Panc1 (cell line): ENCODE results near the gene ADA. TPM values are rescaled to one million over a fixed set of nuclear protein-coding genes. Genes with fewer than 3 reads are reported as not detected.

ENCODE experiments used
- ATAC-seq: fragments of 200-7000 bp; cut with Tn5 transposase; 2 replicates; pipeline ENCODE4 v1.9.1; 2020; ENCODE audit warnings: mild to moderate bottlenecking, moderate library complexity
- BruUV-seq: library from RNA; stranded (reverse); fragments of 400-500 nt; replicated peaks from 2 replicates; lab custom pipeline; 2021; lab: Mats Ljungman, UMichigan
- CTCF ChIA-PET: fragments of 300-600 bp; sonication (Branson Sonifier 250); formaldehyde crosslinking; loops from one replicate; lab custom pipeline; 2022; ENCODE audit warnings: antibody characterized with exemption; lab: Charles Lee
- POLR2A ChIA-PET: fragments of 300-600 bp; sonication (Branson Sonifier 250); formaldehyde crosslinking; loops from one replicate; lab custom pipeline; 2022; ENCODE audit warnings: antibody characterized with exemption; lab: Charles Lee
- DNase-seq: peaks from one replicate; pipeline ENCODE4 v3.0.0-alpha.2; 2010; ENCODE audit warnings: low read depth, low spot score
- H3K27ac ChIP-seq: 2 replicates; pipeline ENCODE4 v1.5.1; 2011; ENCODE audit warnings: mild to moderate bottlenecking, low read length, inconsistent platforms
- H3K27me3 ChIP-seq: fragments of 200-500 bp; sonication (Bioruptor generic); 2 replicates; pipeline ENCODE4 v1.6.0; 2014; ENCODE audit warnings: low read length, inconsistent platforms; ENCODE audit not compliant: control insufficient read depth, insufficient read depth
- H3K36me3 ChIP-seq: fragments of 200-500 bp; sonication (Bioruptor generic); 2 replicates; pipeline ENCODE4 v1.5.1; 2014; ENCODE audit warnings: inconsistent platforms, mild to moderate bottlenecking, low read length, moderate library complexity; ENCODE audit not compliant: control insufficient read depth, insufficient read depth
- H3K4me1 ChIP-seq: 2 replicates; pipeline ENCODE4 v1.5.1; 2011; ENCODE audit warnings: inconsistent platforms, mild to moderate bottlenecking, low read length, moderate library complexity; ENCODE audit not compliant: control insufficient read depth, insufficient read depth
- H3K4me3 ChIP-seq, 2 experiments: 2 replicates each; pipeline ENCODE4 v1.5.1; 2011 to 2012; ENCODE audit warnings: low read depth in 2 of 2, low read length in 2 of 2, mild to moderate bottlenecking in 2 of 2, inconsistent platforms in 1 of 2, moderate library complexity in 1 of 2
- H3K9me3 ChIP-seq: fragments of 200-500 bp; sonication (Bioruptor generic); 2 replicates; pipeline ENCODE4 v1.5.1; 2014; ENCODE audit warnings: low read depth, mild to moderate bottlenecking, inconsistent platforms, low read length, moderate library complexity; ENCODE audit not compliant: control insufficient read depth, insufficient read depth
- CTCF ChIP-seq: fragments of 450-650 bp; IDR thresholded peaks from 2 replicates; pipeline ENCODE4 v1.5.1; 2017; ENCODE audit warnings: mild to moderate bottlenecking
- POLR2AphosphoS5 ChIP-seq: IDR thresholded peaks from 2 replicates; pipeline ENCODE4 v1.6.1; 2012; ENCODE audit warnings: mild to moderate bottlenecking, low read depth, low read length, moderate library complexity
- SIN3A ChIP-seq: IDR thresholded peaks from 2 replicates; pipeline ENCODE4 v1.6.1; 2012; ENCODE audit warnings: low read depth, mild to moderate bottlenecking, low read length, moderate library complexity, borderline replicate concordance; ENCODE audit not compliant: insufficient read depth
- TCF7L2 ChIP-seq: IDR thresholded peaks from 2 replicates; pipeline ENCODE4 v1.6.1; 2011; ENCODE audit warnings: mild to moderate bottlenecking, low read depth, low read length, inconsistent platforms
- in situ Hi-C: cut with HindIII; loops from 2 replicates; pipeline ENCODE4 v1.10.0; 2016; ENCODE audit warnings: low sequenced_read_pairs, low pct_unique_long_range_greater_than_20kb
- intact Hi-C: fragments of 100-400 bp; cut with micrococcal nuclease; formaldehyde crosslinking; loops from one replicate; pipeline ENCODE4 v1.10.0; 2022; ENCODE audit not compliant: unreplicated experiment
- total RNA-seq: library from RNA; stranded (reverse); gene quantifications from one replicate; pipeline ENCODE4 v1.2.1, GENCODE V29; 2021; ENCODE audit not compliant: unreplicated experiment
- TF ChIP-seq, protein P1 (sequence below), 2 experiments: IDR thresholded peaks; 2 replicates each; pipeline ENCODE4 v1.6.1; 2011 to 2012; ENCODE audit warnings: low read depth in 2 of 2, control low read depth in 1 of 2, low read length in 1 of 2, mild to moderate bottlenecking in 1 of 2, moderate library complexity in 1 of 2; ENCODE audit not compliant: insufficient read depth in 1 of 2

ADA gene
- total RNA-seq, 1 experiment from 2014 or later = 53.8 TPM

- BruUV-seq = no TSS peak
Measured at GRCh38 chr20:44609516-44610312, 41.8 kb downstream of the ADA start.

GRCh38 chr20:44609006-44609515 is 42.4 kb downstream of the ADA start:
- in situ Hi-C loops = no loop called here
- TF ChIP-seq SIN3A (no peak), TCF7L2 (peak; percentile 81), POLR2AphosphoS5 (no peak)
- TF ChIP-seq, protein P1, sequence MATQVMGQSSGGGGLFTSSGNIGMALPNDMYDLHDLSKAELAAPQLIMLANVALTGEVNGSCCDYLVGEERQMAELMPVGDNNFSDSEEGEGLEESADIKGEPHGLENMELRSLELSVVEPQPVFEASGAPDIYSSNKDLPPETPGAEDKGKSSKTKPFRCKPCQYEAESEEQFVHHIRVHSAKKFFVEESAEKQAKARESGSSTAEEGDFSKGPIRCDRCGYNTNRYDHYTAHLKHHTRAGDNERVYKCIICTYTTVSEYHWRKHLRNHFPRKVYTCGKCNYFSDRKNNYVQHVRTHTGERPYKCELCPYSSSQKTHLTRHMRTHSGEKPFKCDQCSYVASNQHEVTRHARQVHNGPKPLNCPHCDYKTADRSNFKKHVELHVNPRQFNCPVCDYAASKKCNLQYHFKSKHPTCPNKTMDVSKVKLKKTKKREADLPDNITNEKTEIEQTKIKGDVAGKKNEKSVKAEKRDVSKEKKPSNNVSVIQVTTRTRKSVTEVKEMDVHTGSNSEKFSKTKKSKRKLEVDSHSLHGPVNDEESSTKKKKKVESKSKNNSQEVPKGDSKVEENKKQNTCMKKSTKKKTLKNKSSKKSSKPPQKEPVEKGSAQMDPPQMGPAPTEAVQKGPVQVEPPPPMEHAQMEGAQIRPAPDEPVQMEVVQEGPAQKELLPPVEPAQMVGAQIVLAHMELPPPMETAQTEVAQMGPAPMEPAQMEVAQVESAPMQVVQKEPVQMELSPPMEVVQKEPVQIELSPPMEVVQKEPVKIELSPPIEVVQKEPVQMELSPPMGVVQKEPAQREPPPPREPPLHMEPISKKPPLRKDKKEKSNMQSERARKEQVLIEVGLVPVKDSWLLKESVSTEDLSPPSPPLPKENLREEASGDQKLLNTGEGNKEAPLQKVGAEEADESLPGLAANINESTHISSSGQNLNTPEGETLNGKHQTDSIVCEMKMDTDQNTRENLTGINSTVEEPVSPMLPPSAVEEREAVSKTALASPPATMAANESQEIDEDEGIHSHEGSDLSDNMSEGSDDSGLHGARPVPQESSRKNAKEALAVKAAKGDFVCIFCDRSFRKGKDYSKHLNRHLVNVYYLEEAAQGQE (IDR thresholded peaks at IDR 0.05; ENCODE audit: insufficient read depth in 1 of 2, low read depth in 2 of 2, low read length in 1 of 2) = no peak
- ChIA-PET CTCF (interaction anchor here (0.8 to 1.5 kb wide), 3 partner anchors 33 to 223 kb away, joined by 3 to 5 read pairs (median 3); no protein-coding TSS in a partner anchor), POLR2A (interaction anchor here (0.5 to 0.7 kb wide), 3 partner anchors 67 to 272 kb away, joined by 3 to 9 read pairs (median 5); no protein-coding TSS in a partner anchor)
- H3K4me3 ChIP-seq = peak overlapping the region; percentile 23 to 52; a peak in 3 of 4 replicates
- no peaks in the 10 kb centered on the region for H3K36me3 ChIP-seq
- intact Hi-C loops = loop anchor here (10.0 kb wide), 2 partner anchors 74 to 394 kb away; partner anchors contain the start of gene OSER1
- no peaks in the 10 kb centered on the region for H3K9me3 ChIP-seq
- no TSS peak for BruUV-seq
- ATAC-seq (no peak; the same call in 1 of the 2 replicates), DNase-seq (no peak)
- H3K27ac ChIP-seq = peak overlapping the region; percentile 95
- H3K4me1 ChIP-seq = peaks cover 21% of the 10 kb centered on the region
- H3K27me3 ChIP-seq = no peaks in the 10 kb centered on the region

More at GRCh38 chr20:44609516-44610312, 41.8 kb downstream of the ADA start:
- TF ChIP-seq POLR2AphosphoS5 (peak; percentile 79), TCF7L2 (peak; percentile 30; the same call in 1 of the 2 replicates), CTCF (peak; percentile 98)
- TF ChIP-seq, protein P1 (IDR thresholded peaks at IDR 0.05; ENCODE audit: insufficient read depth in 1 of 2, low read depth in 2 of 2, low read length in 1 of 2) = no peak
- peak; percentile 96 for ATAC-seq
- Histone ChIP-seq H3K4me3 (peak overlapping the region; percentile 23 to 52), H3K9me3 (no peaks in the 10 kb centered on the region), H3K27ac (peak overlapping the region; percentile 95), H3K36me3 (no peaks in the 10 kb centered on the region), H3K27me3 (no peaks in the 10 kb centered on the region), H3K4me1 (peaks cover 21% of the 10 kb centered on the region)
- intact Hi-C loops = loop anchor here (2.0 to 10.0 kb wide), 3 partner anchors 75 to 395 kb away; partner anchors contain the start of gene OSER1
- in situ Hi-C loops = no loop called here
- CTCF ChIA-PET = interaction anchor here (0.6 to 1.5 kb wide), 6 partner anchors 34 to 393 kb away, joined by 3 to 10 read pairs (median 4); partner anchors contain the start of gene SERINC3
- DNase-seq = peak; percentile 85
- POLR2A ChIA-PET = interaction anchor here (0.5 to 0.6 kb wide), 2 partner anchors 68 to 94 kb away, joined by 3 to 9 read pairs; no protein-coding TSS in a partner anchor
